GM23338 (cell line): ENCODE data around the gene CRACR2B. TPM values are rescaled to one million over a fixed set of nuclear protein-coding genes. Genes with fewer than 3 reads are reported as not detected.

ENCODE experiments used
- ETS1 ChIP-seq: IDR thresholded peaks from 2 replicates; pipeline ENCODE4 v1.6.1; 2016; ENCODE audit warnings: antibody characterized with exemption
- EZH2 ChIP-seq: fragments of 200-600 bp; sonication (generic); IDR thresholded peaks from one replicate; pipeline ENCODE4 v1.8.0; 2017; ENCODE audit warnings: antibody characterized with exemption, mild to moderate bottlenecking, low read depth; ENCODE audit not compliant: unreplicated experiment
- JUNB ChIP-seq: IDR thresholded peaks from one replicate; pipeline ENCODE4 v1.6.1; 2016; ENCODE audit warnings: antibody characterized with exemption; ENCODE audit not compliant: unreplicated experiment
- NANOG ChIP-seq: IDR thresholded peaks from 2 replicates; pipeline ENCODE4 v1.6.1; 2016; ENCODE audit warnings: antibody characterized with exemption, borderline replicate concordance
- POLR2AphosphoS5 ChIP-seq: IDR thresholded peaks from 2 replicates; pipeline ENCODE4 v1.6.1; 2016; ENCODE audit warnings: antibody characterized with exemption, low read depth
- REST ChIP-seq: IDR thresholded peaks from one replicate; pipeline ENCODE4 v1.6.1; 2018; ENCODE audit warnings: antibody characterized with exemption; ENCODE audit not compliant: unreplicated experiment
- STAT1 ChIP-seq: IDR thresholded peaks from one replicate; pipeline ENCODE4 v1.6.1; 2016; ENCODE audit warnings: antibody characterized with exemption; ENCODE audit not compliant: unreplicated experiment
- ZNF114 ChIP-seq: fragments of 250-450 bp; sonication (Bioruptor Pico); IDR thresholded peaks from 2 replicates; pipeline ENCODE4 v1.5.0; 2020; ENCODE audit warnings: mild to moderate bottlenecking, moderate library complexity
- polyA plus RNA-seq: library from polyadenylated mRNA; unstranded; fragments of >200 nt; fragmentation: Nextera tagmentation; extraction: Ambion mirVana; gene quantifications from 2 replicates; pipeline ENCODE4 v1.2.1, GENCODE V29; 2016
- total RNA-seq: library from RNA; depleted of rRNA; stranded (reverse); fragments of >200 nt; shearing (Covaris generic); gene quantifications from 2 replicates; pipeline ENCODE4 v1.2.3, GENCODE V29; 2014
- TF ChIP-seq, protein P1 (sequence below): fragments of 250-450 bp; sonication (Bioruptor Pico); IDR thresholded peaks from 2 replicates; pipeline ENCODE4 v1.5.0; 2020; ENCODE audit warnings: mild to moderate bottlenecking, moderate library complexity

CRACR2B gene
- total and polyA plus RNA-seq, 2 experiments from 2014 or later = 55.9 to 64.1 TPM

DNA sequence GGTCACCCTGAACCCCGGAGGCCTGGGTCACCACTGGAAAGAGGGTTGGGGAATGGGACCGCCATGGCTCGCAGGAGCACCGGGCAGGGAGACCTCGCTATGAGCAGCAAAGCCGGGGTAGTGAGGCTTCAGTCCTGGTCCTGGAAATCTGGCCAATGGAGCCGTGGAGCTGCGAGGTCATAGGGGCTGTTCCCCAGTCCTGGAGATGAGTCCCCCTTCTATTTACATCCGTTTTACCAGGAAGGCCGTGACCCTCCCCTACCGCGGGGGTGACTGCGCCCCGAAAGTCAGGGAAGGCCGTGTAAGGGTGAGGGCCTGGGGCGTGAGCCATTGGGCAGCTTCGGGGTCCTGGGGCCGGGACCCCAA, 23.1 kb upstream of the CRACR2B start (continued):
- TF ChIP-seq, protein P1, sequence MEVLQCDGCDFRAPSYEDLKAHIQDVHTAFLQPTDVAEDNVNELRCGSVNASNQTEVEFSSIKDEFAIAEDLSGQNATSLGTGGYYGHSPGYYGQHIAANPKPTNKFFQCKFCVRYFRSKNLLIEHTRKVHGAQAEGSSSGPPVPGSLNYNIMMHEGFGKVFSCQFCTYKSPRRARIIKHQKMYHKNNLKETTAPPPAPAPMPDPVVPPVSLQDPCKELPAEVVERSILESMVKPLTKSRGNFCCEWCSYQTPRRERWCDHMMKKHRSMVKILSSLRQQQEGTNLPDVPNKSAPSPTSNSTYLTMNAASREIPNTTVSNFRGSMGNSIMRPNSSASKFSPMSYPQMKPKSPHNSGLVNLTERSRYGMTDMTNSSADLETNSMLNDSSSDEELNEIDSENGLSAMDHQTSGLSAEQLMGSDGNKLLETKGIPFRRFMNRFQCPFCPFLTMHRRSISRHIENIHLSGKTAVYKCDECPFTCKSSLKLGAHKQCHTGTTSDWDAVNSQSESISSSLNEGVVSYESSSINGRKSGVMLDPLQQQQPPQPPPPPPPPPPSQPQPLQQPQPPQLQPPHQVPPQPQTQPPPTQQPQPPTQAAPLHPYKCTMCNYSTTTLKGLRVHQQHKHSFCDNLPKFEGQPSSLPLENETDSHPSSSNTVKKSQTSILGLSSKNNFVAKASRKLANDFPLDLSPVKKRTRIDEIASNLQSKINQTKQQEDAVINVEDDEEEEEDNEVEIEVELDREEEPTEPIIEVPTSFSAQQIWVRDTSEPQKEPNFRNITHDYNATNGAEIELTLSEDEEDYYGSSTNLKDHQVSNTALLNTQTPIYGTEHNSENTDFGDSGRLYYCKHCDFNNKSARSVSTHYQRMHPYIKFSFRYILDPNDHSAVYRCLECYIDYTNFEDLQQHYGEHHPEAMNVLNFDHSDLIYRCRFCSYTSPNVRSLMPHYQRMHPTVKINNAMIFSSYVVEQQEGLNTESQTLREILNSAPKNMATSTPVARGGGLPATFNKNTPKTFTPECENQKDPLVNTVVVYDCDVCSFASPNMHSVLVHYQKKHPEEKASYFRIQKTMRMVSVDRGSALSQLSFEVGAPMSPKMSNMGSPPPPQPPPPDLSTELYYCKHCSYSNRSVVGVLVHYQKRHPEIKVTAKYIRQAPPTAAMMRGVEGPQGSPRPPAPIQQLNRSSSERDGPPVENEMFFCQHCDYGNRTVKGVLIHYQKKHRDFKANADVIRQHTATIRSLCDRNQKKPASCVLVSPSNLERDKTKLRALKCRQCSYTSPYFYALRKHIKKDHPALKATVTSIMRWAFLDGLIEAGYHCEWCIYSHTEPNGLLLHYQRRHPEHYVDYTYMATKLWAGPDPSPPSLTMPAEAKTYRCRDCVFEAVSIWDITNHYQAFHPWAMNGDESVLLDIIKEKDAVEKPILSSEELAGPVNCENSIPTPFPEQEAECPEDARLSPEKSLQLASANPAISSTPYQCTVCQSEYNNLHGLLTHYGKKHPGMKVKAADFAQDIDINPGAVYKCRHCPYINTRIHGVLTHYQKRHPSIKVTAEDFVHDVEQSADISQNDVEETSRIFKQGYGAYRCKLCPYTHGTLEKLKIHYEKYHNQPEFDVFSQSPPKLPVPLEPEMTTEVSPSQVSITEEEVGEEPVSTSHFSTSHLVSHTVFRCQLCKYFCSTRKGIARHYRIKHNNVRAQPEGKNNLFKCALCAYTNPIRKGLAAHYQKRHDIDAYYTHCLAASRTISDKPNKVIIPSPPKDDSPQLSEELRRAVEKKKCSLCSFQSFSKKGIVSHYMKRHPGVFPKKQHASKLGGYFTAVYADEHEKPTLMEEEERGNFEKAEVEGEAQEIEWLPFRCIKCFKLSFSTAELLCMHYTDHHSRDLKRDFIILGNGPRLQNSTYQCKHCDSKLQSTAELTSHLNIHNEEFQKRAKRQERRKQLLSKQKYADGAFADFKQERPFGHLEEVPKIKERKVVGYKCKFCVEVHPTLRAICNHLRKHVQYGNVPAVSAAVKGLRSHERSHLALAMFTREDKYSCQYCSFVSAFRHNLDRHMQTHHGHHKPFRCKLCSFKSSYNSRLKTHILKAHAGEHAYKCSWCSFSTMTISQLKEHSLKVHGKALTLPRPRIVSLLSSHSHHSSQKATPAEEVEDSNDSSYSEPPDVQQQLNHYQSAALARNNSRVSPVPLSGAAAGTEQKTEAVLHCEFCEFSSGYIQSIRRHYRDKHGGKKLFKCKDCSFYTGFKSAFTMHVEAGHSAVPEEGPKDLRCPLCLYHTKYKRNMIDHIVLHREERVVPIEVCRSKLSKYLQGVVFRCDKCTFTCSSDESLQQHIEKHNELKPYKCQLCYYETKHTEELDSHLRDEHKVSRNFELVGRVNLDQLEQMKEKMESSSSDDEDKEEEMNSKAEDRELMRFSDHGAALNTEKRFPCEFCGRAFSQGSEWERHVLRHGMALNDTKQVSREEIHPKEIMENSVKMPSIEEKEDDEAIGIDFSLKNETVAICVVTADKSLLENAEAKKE (CRISPR knock-in tag) = no peak
- TF ChIP-seq ETS1 (no peak), NANOG (no peak), REST (no peak), ZNF114 (CRISPR knock-in tag) (no peak), EZH2 (no peak), JUNB (no peak), STAT1 (no peak), POLR2AphosphoS5 (no peak)
